ENCODE results near the gene STX1B.
"Not testable (repeated sequence)": the region's sequence is repeated elsewhere in the genome, so short reads cannot be mapped to it uniquely, and the experiment has no call there.

The STX1B gene

GRCh38 chr16:31011815-31012214, 1.4 kb upstream of the STX1B start:
- DNase-seq: not testable (repeated sequence)

- DNase-seq: no peak
Observed at GRCh38 chr16:31009894-31010584, 399 bp downstream of the STX1B start.

GRCh38 chr16:31009120-31009519, 1.3 kb downstream of the STX1B start:
- DNase-seq: no peak

GRCh38 chr16:31008551-31008950, 1.9 kb downstream of the STX1B start:
- no peak for DNase-seq

- DNase-seq: no peak
Observed at GRCh38 chr16:31008149-31008548, 2.3 kb downstream of the STX1B start.

- no peak for DNase-seq
Observed at GRCh38 chr16:31007684-31008083, 2.8 kb downstream of the STX1B start.

- no peak for DNase-seq
Observed at GRCh38 chr16:31006589-31006988, 3.8 kb downstream of the STX1B start.

- DNase-seq: no peak
Observed at GRCh38 chr16:31006086-31006385, 4.4 kb downstream of the STX1B start.

GRCh38 chr16:31005350-31006085, 4.9 kb downstream of the STX1B start:
- DNase-seq: no peak

GRCh38 chr16:31004658-31005057, 5.8 kb downstream of the STX1B start:
- DNase-seq: no peak

GRCh38 chr16:31003744-31004143, 6.7 kb downstream of the STX1B start:
- DNase-seq: no peak

- DNase-seq: no peak
Observed at GRCh38 chr16:31002862-31003341, 7.5 kb downstream of the STX1B start.

GRCh38 chr16:31002250-31002700, 8.2 kb downstream of the STX1B start:
- no peak for DNase-seq

- no peak for DNase-seq
Observed at GRCh38 chr16:31001507-31002249, 8.8 kb downstream of the STX1B start.

- DNase-seq: no peak
Observed at GRCh38 chr16:31000671-31001382, 9.6 kb downstream of the STX1B start.

GRCh38 chr16:30998852-30999761, 11.3 kb downstream of the STX1B start:
- no peak for DNase-seq

- no peak for DNase-seq
Observed at GRCh38 chr16:30997725-30998711, 12.4 kb downstream of the STX1B start.

- peak; percentile 71 to 88 for DNase-seq
Observed at GRCh38 chr16:30996985-30997724, 13.3 kb downstream of the STX1B start.

- no peak for DNase-seq
Observed at GRCh38 chr16:30996324-30996984, 14.0 kb downstream of the STX1B start.

Data from stimulated activated CD4-positive, alpha-beta T cell treated with anti-CD3 and anti-CD28 coated beads, Interleukin-4, amount 100 ng/mL, for 4 hours (primary cell).